AG04449 (cell line): ENCODE measurements around the gene MIA3.

Source experiments
- CTCF ChIA-PET: fragments of 350-600 bp; formaldehyde crosslinking; extraction: SDS; loops from one replicate; lab custom pipeline; 2021; ENCODE audit warnings: antibody characterized with exemption; lab: Yijun Ruan, JAX
- POLR2A ChIA-PET: fragments of 400-600, 350-600 bp; formaldehyde crosslinking; extraction: SDS; loops from one replicate; lab custom pipeline; 2020; ENCODE audit warnings: antibody characterized with exemption, inconsistent platforms; lab: Yijun Ruan, JAX
- DNase-seq: peaks from one replicate; pipeline ENCODE4 v3.0.0-alpha.2; 2010; ENCODE audit warnings: low read depth, low spot score
- H3K4me3 ChIP-seq: 2 replicates; pipeline ENCODE4 v1.5.1; 2011; ENCODE audit warnings: low read depth, mild to moderate bottlenecking, control low read depth, low read length
- CTCF ChIP-seq: IDR thresholded peaks from one replicate; pipeline ENCODE4 v1.5.1; 2011; ENCODE audit warnings: mild to moderate bottlenecking, moderate library complexity, low read length, control low read depth, inconsistent platforms; ENCODE audit not compliant: insufficient read depth; ENCODE audit errors: missing control alignments

The MIA3 gene

GRCh38 chr1:222716393-222716792, 98.5 kb downstream of the MIA3 start:
- H3K4me3 ChIP-seq: no peak overlapping the region
- no peak for DNase-seq
- POLR2A ChIA-PET: no interaction called here
- no peak for TF ChIP-seq CTCF
- CTCF ChIA-PET: interaction anchor here (0.8 to 1.8 kb wide), 2 partner anchors 19 to 82 kb away, joined by 3 to 4 read pairs; no protein-coding TSS in a partner anchor
